HG03066 (cell line): Measurements from ENCODE around the gene ZNF497.
A peak's percentile ranks its signal among the peaks of the same experiment; 100 is the strongest.
"Not testable (repeated sequence)": the region's sequence is repeated elsewhere in the genome, so short reads cannot be mapped to it uniquely, and the experiment has no call there.

Experiments
- ATAC-seq: cut with Tn5 transposase; IDR thresholded peaks from one replicate; pipeline ENCODE4 v1.9.1; 2021; ENCODE audit warnings: low read depth; ENCODE audit not compliant: unreplicated experiment

Gene ZNF497

DNA sequence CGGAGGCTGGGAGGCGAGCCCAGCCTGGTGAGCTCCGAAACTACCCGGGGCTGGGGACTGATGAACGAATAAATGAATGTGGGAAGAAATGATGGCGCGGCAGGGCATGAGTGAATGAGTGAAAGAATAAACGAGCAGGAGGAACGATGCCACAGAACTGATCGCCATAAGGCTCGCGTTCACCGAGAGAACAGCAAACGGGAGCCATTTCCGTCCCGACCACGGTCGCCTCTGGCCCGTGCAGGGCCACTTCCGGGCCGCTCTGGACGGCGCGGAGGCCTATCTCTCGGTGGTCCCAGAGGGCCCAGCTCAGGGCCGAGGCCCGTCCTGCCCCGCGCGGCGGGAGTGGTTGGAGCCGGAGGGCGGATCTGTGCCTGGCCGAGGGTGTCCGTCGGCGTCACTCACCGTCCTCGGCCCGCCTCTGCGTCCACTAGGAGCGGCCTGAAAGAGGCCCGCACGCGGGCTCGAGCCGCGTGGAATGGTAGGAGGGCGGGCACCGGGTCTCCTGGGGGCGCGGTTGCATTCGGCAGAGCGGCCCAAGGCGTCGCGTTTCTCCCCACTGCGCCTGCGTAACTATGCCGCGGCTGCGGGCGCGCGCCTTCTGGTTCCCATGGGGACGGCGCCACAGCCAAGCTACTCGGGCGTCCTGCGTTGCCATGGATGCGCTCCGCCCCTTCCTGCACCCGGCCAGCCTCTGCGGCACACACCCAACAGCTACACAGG is at the start of gene ZNF497:
TSS of gene ZNF497 (minus strand) at position 480 of the 723 bp plus-strand sequence. CDS start 5,116 bp downstream, outside the sequence.
- ATAC-seq: peak; percentile 81

DNA sequence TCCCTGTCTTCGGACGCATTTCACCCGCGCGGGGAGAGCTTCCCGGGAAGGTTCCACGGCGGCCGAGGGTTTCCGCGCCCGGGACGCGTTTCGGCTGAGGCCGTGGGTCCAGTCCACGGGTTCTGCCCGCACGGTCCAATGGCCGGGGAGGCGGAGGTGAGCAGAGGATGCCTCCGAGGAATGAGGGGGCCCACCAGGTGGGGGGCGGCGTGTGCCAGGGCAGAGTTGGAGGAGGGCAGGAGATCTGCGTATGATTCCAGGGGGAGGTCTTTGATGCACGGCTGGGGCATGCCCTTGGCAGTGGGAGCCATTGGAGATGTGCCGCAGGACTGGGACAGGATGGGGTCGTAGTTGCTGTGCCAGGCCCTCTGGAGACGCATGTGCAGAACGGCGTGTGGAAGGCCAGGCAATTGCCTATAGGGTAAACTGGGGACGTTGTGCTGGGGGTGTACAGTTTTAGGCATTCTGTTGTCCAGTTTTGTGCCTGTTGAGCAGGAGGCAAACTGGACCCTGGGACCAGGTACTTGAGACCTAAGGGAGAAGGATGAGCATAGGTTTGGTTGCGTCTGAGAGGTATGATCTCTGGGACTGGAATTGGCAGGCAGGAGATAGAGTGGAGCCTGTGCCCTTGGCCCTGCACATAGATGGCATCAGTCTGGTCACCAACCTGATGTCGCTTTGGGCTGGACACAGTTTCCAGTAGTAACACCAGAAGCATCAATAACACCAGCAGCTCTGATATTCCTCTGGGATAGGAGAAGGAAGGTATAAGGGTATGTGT is 46.6 kb upstream of the ZNF497 start:
- ATAC-seq: no peak

DNA sequence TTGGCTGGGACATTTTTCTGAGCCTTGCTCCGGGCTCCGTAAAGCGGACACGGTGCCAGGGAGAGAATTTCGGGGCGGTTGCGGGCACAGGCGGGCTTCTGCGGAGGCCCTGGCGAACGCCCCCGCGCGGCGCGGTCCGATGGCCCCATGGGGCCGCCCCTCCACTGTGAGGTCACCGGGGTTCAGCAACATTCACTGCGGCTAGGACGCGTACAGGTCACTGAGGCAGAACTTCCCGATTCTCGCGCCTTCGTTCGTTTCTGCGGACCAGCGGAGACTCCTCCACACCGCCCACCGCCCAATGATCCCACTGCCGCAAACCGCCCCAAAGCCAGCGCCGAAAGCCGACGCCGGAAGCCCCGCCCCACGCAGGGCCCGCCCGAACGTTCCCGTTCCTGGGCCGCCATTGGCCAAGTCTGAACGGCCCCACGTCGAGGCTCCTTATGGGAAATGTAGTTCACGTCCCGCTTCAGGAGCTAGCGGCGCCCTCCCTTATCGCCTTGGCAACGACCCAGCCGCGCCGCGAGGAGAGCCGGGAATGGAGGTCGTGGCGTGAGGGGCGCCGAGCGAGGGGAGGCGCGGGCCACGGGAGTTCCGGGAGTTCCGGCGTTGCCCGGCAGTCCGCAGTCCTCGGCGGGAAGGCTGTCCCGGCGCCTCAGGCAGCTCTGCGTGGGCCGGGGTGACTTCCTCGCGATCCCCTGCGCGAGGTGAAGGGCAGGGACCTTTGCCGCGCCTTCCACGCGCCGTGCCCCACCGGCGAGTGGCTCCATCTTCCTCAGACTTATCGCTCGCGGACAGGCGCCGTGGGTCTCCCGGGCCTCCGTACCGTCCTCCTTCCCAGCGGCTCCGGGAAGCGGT is 45.8 kb upstream of the ZNF497 start, which contains the start of gene ZNF584:
TSS of gene ZNF584 (plus strand) at position 498 of the 858 bp plus-strand sequence. CDS start 499 bp downstream, outside the sequence.
- ATAC-seq: peak; percentile 90

DNA sequence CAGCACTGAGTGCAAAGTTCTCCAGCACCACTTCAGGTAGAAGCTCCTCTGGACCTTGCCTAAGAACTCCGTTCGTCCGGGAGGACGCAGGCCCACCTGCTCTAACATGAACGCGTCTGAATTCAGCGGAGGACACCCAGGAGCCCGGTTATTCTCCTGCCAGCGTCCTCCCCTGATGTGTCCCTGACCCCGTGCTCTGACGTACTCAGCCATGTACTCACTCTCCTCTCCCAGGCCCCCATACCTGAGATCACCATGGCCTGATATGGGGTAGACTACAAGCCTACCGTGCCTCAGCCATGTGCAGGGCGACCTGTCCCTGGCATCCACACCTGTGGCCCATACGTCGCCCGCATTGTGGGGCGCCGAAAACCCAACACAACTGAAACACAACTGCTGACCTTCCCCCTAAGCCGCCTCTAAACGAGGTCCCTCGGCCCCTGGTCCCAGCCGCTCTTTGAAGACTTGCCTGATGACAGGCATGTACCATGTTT is 45.2 kb upstream of the ZNF497 start:
- no peak for ATAC-seq

DNA sequence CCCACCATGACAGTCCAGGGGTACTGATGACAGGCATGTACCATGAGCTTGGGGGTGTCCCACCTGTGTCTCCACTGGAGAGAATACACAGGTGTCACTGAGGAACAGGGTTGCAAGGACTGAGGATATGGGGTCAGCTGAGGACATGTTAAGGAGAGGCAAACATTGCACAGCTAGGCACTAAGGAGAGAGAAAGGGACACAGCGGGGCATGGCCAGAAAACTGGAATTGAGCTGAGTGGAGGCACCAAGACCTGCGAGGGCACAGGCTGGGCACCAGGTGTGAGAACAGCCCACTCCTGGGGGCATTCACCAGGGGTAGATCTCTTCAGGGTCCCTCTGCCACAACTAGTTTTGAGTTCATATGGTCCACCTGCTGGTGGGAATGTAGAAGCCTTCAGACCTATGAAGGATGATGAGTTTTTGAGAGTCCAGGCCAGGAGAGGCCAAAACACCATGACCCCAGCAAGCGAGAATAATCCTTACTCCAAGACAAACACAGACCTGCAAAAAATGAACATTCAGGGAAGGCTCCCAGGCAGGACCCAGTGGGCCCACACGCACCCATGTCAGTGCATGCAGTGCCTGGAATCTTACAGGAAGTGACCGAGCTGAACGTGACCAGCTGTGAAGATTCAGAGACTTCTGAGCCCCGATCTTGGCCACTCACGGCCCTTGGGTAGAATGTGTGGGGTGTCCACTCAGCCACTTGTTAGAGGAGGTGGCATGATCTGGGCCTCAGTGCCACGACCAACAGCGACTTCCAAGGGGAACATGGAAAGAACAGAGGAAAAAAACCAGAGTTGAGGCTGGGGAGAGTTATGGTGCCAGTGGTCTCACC is 44.5 kb upstream of the ZNF497 start:
- no peak for ATAC-seq

DNA sequence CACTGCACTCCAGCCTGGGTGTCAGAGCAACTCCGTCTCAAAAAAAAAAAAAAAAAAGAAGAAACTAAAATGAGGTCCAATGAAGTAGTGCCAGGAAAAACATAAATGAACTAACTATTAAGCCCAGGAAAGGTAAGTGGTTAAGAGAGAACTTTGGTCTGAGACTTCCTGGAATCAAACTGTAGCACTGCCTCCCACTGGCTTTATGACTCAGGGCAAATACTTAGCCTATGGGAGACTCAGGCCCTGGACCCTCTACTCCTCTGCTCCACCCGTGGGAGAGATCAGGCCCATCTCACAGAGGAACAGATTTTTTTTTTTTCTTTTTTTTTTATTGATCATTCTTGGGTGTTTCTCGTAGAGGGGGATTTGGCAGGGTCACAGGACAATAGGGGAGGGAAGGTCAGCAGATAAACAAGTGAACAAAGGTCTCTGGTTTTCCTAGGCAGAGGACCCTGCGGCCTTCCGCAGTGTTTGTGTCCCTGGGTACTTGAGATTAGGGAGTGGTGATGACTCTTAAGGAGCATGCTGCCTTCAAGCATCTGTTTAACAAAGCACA is 41.4 kb upstream of the ZNF497 start:
- not testable (repeated sequence) for ATAC-seq

DNA sequence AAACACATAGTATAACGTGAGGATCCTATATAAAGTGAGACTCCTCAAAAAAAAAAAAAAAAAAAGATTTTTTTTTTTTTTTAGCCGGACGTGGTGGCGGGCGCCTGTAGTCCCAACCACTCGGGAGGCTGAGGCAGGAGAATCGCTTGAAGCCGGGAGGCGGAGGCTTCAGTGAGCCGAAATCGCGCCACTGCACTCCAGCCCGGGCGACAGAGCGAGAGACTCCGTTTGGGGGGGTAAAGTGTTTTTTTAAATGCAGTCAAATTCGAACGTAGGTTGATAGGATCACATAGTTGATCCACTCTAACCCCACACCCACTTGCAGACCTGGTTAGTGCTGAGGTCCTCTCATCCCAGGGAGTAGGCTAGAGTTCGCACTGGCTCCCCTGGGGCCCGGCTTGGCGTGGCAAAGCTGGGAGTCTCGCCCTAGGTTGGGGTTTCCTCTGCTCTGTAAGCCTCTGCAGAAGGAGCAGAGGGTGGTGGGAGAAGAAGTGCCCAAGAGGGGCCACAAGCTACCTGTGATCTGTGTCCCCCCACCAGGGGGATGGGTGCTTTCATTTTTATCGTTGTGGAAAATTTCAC is 39.4 kb upstream of the ZNF497 start:
- ATAC-seq: no peak

DNA sequence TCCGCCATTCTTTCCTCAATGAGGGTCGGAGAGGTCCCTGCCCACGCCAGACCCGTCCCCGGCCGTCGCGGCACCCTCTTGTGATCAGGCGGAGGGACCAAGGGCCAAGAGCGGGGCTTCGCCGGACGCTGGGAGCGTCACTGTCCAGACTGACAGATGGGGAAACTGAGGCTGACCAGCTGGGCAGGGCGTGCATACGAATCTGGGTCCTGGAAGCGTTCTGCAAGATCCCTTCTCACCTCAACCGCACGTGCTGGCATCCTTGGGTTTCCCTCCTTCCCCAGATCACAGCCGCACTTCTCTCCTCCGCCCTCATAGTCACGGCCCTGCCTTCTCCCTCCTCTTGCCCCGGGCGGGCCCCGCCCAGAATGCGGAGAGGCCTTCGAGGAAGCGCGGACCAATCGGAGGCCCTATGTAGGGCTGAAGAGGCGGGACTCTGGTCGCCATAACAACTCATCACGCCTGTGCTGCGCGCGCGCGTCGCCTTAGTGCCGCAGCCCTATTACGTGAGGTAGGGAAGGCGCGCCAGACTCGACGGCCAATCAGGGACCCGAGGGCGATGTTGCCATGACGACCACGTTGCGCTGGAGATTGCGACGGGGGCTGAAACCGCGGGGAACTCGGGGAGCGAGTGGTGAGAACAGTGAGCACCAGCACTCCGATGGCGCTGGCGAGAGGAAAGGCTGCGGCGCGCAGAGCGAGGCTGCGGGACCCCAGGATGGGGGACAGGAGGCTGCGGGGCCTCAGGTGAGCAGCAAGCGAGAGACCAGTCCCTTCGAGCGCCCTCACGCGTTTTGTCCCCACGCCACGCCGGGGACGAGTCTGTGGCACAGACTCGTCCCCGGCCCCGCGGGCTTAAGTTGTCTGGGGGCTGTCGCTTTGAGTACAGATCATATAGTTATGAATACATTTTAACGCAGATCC is 38.6 kb upstream of the ZNF497 start:
- peak; percentile 97 for ATAC-seq

DNA sequence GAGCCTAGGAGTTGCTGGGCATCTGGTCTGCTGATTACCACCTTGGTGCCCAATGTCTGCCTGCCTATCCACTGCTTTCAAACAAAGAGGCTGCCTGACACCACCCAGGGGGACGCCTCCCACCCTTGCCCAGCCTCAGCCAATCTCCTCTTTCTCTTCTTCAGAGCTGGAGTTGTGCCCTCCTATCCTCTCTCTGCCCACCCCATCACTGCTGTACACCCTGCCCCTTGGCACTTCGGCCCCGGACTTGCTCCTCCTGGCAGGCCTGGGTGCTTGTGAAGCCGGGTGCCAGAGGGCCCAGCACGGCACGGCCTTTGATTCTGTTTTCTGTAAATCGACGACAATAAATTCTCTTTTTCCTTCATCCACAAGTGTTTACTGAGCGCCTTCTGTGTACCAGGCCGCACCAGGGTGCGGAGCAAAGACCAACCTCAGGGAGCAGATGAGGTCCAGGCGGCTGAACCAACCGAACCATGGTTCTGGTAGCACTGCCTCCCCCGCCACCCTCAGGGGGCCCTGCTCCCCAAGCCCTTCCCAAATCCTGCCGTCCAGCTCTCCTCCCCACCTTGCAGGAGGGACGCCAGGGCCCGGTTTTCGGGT is 37.9 kb upstream of the ZNF497 start:
- no peak for ATAC-seq

DNA sequence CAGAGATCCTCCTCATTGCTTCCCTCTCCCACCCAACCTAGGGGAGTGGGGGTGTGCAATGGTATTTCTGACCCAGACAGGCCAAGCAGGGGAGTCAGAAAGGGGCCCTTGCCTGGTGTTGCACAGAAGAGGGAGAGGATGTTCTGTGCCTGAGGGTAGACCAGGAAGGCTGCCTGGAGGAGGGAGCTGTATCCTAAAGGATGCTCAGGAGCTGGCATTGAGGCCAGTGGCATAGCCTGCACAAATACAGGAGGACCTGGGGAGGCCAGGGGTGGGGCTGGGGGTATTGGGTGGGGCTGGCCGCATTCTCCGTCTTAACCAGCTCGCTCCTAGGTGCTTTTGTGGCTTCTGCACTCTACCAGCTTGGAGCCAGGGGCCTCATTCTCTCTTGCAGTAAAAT is 37.4 kb upstream of the ZNF497 start:
- ATAC-seq: no peak

DNA sequence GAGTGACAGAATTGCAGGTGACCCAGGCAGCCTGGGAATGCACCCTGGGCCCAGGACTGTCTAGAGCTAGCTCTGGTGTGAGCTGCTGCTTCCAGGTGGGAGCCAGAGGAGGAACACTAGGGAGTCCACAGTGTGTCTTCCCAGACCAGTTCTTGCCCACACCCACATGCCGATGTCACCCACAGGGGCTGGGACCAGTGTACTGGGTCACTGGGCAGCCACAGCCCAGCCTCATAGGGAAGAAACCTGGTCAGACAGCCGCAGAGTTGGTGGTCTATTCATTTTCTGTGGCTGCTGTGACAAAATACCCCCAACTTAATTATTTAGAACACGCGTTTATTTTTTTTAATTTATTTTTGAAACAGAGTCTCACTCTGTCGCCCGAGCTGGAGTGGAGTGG is 36.0 kb upstream of the ZNF497 start:
- no peak for ATAC-seq

DNA sequence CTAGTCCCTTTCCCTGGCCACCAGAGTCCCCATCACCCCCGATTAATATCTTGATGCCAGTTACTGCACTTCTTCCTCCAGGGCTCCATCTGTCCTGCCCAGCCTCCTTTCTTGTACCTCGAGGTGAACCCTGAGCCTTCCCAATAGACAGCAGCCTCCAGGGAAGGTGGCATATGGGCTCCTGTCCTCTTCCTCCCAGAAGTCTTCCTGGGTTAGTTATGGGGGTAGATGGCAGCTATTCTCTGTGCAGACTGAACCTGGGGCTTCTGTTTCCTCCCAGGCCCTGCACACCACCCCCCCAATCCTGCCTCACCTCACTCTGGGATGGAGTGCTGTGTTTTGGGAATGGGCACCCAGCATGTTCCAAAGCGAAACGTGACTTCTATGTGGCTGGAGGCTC is 35.5 kb upstream of the ZNF497 start:
- ATAC-seq: no peak

DNA sequence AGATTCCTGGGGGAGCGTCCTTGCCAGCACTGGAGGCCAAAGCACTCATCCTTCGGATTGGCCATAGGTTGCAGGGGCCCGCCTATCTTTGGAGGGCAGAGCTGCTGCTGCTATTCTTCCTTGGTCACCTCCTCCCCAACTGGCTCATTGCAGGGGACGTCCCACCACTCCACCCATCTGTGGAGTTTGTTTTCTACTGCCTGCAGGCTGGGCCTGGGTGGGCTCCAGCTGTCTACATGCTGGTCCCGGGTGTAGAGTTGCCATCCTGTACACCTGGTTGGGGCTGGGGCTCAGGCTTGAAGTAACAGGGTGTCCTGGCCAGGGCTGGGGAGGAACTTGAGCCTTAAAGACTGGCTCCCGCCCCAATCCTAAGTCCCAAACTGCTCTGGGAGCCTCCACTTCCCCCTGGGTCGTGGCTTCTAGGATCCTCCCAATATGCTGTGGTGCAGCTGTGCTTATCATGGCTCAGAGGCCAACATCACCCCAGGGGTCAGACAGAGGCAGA is 35.0 kb upstream of the ZNF497 start:
- ATAC-seq: no peak

DNA sequence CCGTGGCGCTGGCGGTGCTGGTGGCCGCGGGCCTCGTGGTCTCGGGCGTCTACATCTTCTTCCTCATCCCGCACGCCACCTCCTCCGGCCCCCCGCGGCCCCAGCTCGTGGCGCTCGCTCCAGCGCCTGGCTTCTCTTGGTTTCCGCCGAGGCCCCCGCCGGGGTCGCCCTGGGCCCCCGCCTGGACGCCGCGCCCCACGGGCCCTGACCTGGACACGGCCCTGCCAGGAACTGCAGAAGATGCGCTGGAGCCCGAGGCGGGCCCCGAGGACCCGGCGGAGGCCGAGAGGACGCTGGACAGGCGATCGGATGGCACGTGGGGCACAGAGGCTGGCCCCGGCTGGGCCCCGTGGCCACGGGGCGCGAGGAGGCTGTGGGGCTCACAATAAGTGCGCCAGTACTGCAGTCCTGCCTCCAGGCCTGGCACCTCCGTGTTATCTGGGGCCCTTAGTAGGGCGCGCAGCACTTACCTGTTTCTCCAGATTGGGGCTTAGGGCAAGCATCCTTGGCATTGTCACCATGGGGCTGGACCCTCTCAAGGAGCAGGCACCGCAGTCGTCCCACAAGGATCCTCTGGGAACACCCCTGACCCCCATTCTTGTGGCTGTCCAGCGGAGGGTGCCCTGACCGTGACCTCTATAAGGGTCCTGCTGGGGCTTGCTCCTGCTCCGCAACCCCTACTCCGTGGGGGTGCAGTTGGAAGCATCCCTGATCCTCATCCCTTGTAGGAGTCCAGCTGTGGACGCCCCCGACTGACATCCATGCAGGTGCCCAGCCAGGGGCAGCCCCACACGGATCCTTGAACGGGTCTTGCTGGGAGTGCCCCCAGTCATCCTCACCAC is 34.4 kb upstream of the ZNF497 start:
- no peak for ATAC-seq

DNA sequence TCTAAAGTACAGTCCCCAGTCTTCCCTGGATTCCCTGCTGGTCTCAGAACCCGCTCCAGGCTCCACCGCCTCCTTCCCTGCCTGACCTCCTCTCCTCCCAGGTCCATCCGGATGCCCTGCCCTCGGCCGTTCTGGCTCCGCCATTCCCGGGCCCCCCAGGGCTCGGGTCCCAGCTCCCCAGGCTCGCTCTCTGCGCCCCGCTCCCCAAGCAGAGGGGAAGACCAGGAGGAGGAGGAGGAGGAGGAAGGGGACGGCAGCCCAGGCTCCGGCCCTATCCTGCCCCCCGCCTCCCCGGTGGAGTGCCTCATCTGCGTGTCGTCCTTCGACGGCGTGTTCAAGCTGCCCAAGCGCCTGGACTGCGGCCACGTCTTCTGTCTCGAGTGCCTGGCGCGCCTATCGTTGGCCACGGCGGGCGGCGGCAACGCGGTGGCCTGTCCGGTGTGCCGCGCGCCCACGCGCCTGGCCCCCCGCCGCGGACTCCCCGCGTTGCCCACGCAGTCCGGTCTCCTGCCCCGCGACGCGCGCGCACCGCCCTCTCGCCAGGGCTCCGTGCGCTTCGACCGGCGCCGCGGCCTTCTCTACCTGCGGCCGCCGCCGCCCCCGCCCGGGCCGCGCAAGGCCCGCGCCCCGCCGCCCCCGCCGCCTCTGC is 33.6 kb upstream of the ZNF497 start:
- no peak for ATAC-seq
